Smooth muscle cell (in vitro differentiated cells): ENCODE results near the gene ZNF236. TPM values are rescaled to one million over a fixed set of nuclear protein-coding genes. Genes with fewer than 3 reads are reported as not detected.

Experiments used
- DNase-seq: peaks from one replicate; lab custom pipeline; 2025; ENCODE audit not compliant: unreplicated experiment; lab: John Stamatoyannopoulos, UW
- H2AFZ ChIP-seq: fragments of 200-600 bp; sonication (generic); 2 replicates; pipeline ENCODE4 v1.6.0; 2016; ENCODE audit warnings: antibody characterized with exemption, low read depth, mild to moderate bottlenecking
- H3F3A ChIP-seq: fragments of 200-600 bp; sonication (generic); 2 replicates; pipeline ENCODE4 v1.6.0; 2017; ENCODE audit warnings: antibody characterized with exemption, low read depth
- H3K27ac ChIP-seq: fragments of 200-600 bp; sonication (generic); 2 replicates; pipeline ENCODE4 v1.5.1; 2016; ENCODE audit warnings: low read depth, mild to moderate bottlenecking
- H3K27me3 ChIP-seq: fragments of 200-600 bp; sonication (generic); 2 replicates; pipeline ENCODE4 v1.6.1; 2016; ENCODE audit warnings: low read depth, mild to moderate bottlenecking
- H3K36me3 ChIP-seq: fragments of 200-600 bp; sonication (generic); 2 replicates; pipeline ENCODE4 v1.5.1; 2016; ENCODE audit warnings: low read depth
- H3K4me1 ChIP-seq: fragments of 200-600 bp; sonication (generic); 2 replicates; pipeline ENCODE4 v1.5.1; 2016; ENCODE audit warnings: low read depth
- H3K4me2 ChIP-seq: fragments of 200-600 bp; sonication (generic); 2 replicates; pipeline ENCODE4 v1.6.0; 2016; ENCODE audit warnings: mild to moderate bottlenecking
- H3K4me3 ChIP-seq: fragments of 200-600 bp; sonication (generic); 2 replicates; pipeline ENCODE4 v1.5.1; 2016; ENCODE audit warnings: mild to moderate bottlenecking
- H3K79me2 ChIP-seq: fragments of 200-600 bp; sonication (generic); 2 replicates; pipeline ENCODE4 v1.6.0; 2016; ENCODE audit warnings: low read depth, mild to moderate bottlenecking
- H3K9ac ChIP-seq: fragments of 200-600 bp; sonication (generic); 2 replicates; pipeline ENCODE4 v1.6.0; 2016; ENCODE audit warnings: low read depth
- H3K9me3 ChIP-seq: fragments of 200-600 bp; sonication (generic); replicated peaks from 2 replicates; pipeline ENCODE4 v1.5.1; 2016; ENCODE audit warnings: low read depth
- H4K20me1 ChIP-seq: fragments of 200-600 bp; sonication (generic); 2 replicates; pipeline ENCODE4 v1.6.0; 2016; ENCODE audit warnings: low read depth
- WGBS: methylation state at CpG from one replicate; pipeline ENCODE4 v1.1.7; 2016; ENCODE audit warnings: low lambda C conversion rate; 5-methylcytosine and 5-hydroxymethylcytosine counted together
- polyA plus RNA-seq: library from polyadenylated mRNA; unstranded; fragments of >200 nt; fragmentation: Nextera tagmentation; extraction: Ambion mirVana; gene quantifications from 2 replicates; pipeline ENCODE4 v1.2.1, GENCODE V29; 2016
- total RNA-seq: library from RNA; depleted of rRNA; stranded (reverse); fragments of >200 nt; gene quantifications from 2 replicates; pipeline ENCODE4 v1.2.3, GENCODE V29; 2014
- TF ChIP-seq, protein P1 (sequence below): fragments of 200-600 bp; sonication (generic); IDR thresholded peaks from 2 replicates; pipeline ENCODE4 v1.5.1; 2017; ENCODE audit warnings: borderline replicate concordance, mild to moderate bottlenecking, antibody characterized with exemption; ENCODE audit not compliant: insufficient read depth, poor library complexity, severe bottlenecking

Gene ZNF236
- total and polyA plus RNA-seq, 2 experiments from 2014 or later: 4.1 to 6.2 TPM

DNA sequence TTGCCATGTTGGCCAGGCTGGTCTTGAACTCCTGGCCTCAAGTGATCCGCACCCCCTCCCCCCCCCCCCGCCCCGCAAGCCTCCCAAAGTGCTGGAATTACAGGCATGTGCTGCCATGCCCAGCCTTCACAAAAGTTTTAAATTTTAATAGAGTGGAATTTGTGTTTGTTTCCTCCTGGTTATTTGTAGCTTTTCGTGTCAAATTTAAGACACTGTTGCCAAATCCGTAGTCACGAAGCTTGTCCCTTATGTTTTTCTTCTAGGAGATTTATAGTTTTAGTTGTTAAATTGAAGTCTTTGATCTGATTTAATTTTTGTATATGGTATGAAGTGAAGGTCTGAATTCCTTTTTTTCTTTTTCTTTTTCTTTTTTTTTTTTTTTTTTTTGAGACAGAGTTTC lies 14.7 kb downstream of the ZNF236 start:
- DNase-seq: no peak
- H3K36me3 ChIP-seq: no peaks in the 10 kb centered on the region
- peaks cover 7% of the 10 kb centered on the region for H3F3A ChIP-seq
- TF ChIP-seq, protein P1, sequence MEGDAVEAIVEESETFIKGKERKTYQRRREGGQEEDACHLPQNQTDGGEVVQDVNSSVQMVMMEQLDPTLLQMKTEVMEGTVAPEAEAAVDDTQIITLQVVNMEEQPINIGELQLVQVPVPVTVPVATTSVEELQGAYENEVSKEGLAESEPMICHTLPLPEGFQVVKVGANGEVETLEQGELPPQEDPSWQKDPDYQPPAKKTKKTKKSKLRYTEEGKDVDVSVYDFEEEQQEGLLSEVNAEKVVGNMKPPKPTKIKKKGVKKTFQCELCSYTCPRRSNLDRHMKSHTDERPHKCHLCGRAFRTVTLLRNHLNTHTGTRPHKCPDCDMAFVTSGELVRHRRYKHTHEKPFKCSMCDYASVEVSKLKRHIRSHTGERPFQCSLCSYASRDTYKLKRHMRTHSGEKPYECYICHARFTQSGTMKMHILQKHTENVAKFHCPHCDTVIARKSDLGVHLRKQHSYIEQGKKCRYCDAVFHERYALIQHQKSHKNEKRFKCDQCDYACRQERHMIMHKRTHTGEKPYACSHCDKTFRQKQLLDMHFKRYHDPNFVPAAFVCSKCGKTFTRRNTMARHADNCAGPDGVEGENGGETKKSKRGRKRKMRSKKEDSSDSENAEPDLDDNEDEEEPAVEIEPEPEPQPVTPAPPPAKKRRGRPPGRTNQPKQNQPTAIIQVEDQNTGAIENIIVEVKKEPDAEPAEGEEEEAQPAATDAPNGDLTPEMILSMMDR: no peak
- H3K4me2 ChIP-seq: no peak overlapping the region
- no peak overlapping the region for H3K27ac ChIP-seq
- no peaks in the 10 kb centered on the region for H3K9me3 ChIP-seq
- H3K4me3 ChIP-seq: no peak overlapping the region
- H3K27me3 ChIP-seq: no peaks in the 10 kb centered on the region
- peaks cover 5% of the 10 kb centered on the region for H3K4me1 ChIP-seq
- WGBS: 90% methylated on average over 6 of the region's 6 CpGs
- peaks cover 90% of the 10 kb centered on the region for H4K20me1 ChIP-seq
- H3K9ac ChIP-seq: no peak overlapping the region
- H2AFZ ChIP-seq: no peak overlapping the region
- peaks cover 69% of the 10 kb centered on the region for H3K79me2 ChIP-seq

- WGBS: 23% methylated on average over 3 of the region's 3 CpGs
- no peaks in the 10 kb centered on the region for H3K27me3 ChIP-seq
- H3K36me3 ChIP-seq: no peaks in the 10 kb centered on the region
- H3K4me3 ChIP-seq: no peak overlapping the region
- H3K4me1 ChIP-seq: peaks cover 5% of the 10 kb centered on the region
- H3F3A ChIP-seq: peaks cover 7% of the 10 kb centered on the region
- DNase-seq: no peak
- H2AFZ ChIP-seq: no peak overlapping the region
- peak overlapping the region; percentile 18 for H3K27ac ChIP-seq
- peaks cover 93% of the 10 kb centered on the region for H4K20me1 ChIP-seq
- no peaks in the 10 kb centered on the region for H3K9me3 ChIP-seq
- TF ChIP-seq, protein P1: no peak
- peak overlapping the region; percentile 34 for H3K4me2 ChIP-seq
- no peak overlapping the region for H3K9ac ChIP-seq
- peaks cover 67% of the 10 kb centered on the region for H3K79me2 ChIP-seq
Observed at GRCh38 chr18:76838182-76838581, 15.8 kb downstream of the ZNF236 start.

DNA sequence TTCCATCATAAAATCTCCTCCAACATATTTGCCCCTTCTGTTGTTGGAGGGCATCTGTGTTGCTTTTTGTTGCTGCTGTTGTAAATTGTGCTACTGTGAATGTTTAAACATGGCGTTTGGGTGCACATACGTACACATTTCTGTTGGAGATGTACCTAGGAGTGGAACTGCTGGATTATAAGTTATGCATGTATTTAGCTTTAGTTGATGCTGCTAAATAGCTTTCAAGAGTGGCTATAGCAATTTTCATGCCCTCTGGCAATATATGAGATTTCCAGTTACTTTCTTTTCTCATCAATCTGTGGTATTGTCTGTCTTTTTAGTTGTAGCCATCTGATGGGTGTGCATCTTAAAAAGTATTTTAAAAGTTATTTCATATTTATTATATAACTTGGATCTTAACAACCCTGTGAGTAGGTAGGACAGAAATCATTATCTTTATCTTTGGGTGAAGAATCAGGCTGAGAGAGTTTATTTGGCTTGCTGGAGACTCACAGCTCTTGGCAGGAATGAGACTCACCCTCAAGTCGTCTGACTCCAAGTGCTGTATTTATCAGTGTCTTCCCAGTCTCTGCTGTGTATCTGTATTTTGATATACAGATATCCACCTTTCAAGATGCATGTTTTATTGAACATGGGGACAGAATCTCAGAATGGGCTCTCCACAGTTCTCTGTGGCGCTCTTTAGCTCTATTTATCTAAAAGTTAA lies 16.9 kb downstream of the ZNF236 start:
- H3K4me2 ChIP-seq: peak overlapping the region; percentile 34
- H3K79me2 ChIP-seq: peaks cover 56% of the 10 kb centered on the region
- H2AFZ ChIP-seq: no peak overlapping the region
- TF ChIP-seq, protein P1: no peak
- peaks cover 5% of the 10 kb centered on the region for H3K4me1 ChIP-seq
- no peaks in the 10 kb centered on the region for H3K36me3 ChIP-seq
- H3K4me3 ChIP-seq: no peak overlapping the region
- H3F3A ChIP-seq: peaks cover 7% of the 10 kb centered on the region
- H3K9ac ChIP-seq: no peak overlapping the region
- H3K9me3 ChIP-seq: no peaks in the 10 kb centered on the region
- no peaks in the 10 kb centered on the region for H3K27me3 ChIP-seq
- DNase-seq: no peak
- no peak overlapping the region for H3K27ac ChIP-seq
- 70% methylated on average over 4 of the region's 4 CpGs for WGBS
- H4K20me1 ChIP-seq: peaks cover 91% of the 10 kb centered on the region
